Neuronal stem cell (in vitro differentiated cells): ENCODE measurements around the gene PRICKLE1.

Experiments
- DNase-seq: peaks from one replicate; pipeline ENCODE4 v3.0.0-alpha.2; 2013; ENCODE audit warnings: low spot score
- H2AFZ ChIP-seq: one replicate; pipeline ENCODE4 v1.6.1; 2013; ENCODE audit warnings: mild to moderate bottlenecking, low read length, inconsistent platforms
- H2AK5ac ChIP-seq: 2 replicates; pipeline ENCODE4 v1.6.1; 2013; ENCODE audit warnings: low read depth, mild to moderate bottlenecking, inconsistent platforms, low read length, moderate library complexity, mixed read lengths
- H2BK120ac ChIP-seq: 2 replicates; pipeline ENCODE4 v1.6.1; 2013; ENCODE audit warnings: low read depth, mild to moderate bottlenecking, inconsistent platforms, low read length, moderate library complexity, mixed read lengths
- H2BK12ac ChIP-seq: one replicate; pipeline ENCODE4 v1.6.1; 2013; ENCODE audit warnings: low read length, inconsistent platforms
- H2BK15ac ChIP-seq: 2 replicates; pipeline ENCODE4 v1.6.1; 2013; ENCODE audit warnings: mild to moderate bottlenecking, low read length, inconsistent platforms, mixed read lengths
- H2BK5ac ChIP-seq: one replicate; pipeline ENCODE4 v1.6.1; 2013; ENCODE audit warnings: inconsistent platforms, mild to moderate bottlenecking, low read length, moderate library complexity
- H3K14ac ChIP-seq: one replicate; pipeline ENCODE4 v1.6.1; 2013; ENCODE audit warnings: low read length, inconsistent platforms
- H3K18ac ChIP-seq: 2 replicates; pipeline ENCODE4 v1.6.1; 2013; ENCODE audit warnings: low read length, inconsistent platforms
- H3K23ac ChIP-seq: 2 replicates; pipeline ENCODE4 v1.6.1; 2013; ENCODE audit warnings: low read depth, mild to moderate bottlenecking, mixed read lengths, low read length, inconsistent platforms; ENCODE audit not compliant: poor library complexity
- H3K27ac ChIP-seq: replicated peaks from 3 replicates; pipeline ENCODE4 v1.5.1; 2013; ENCODE audit warnings: low read length, inconsistent platforms
- H3K27me3 ChIP-seq, 3 experiments: 2 replicates each; pipeline ENCODE4 v1.6.1; 2013; ENCODE audit warnings: low read length in 3 of 3, mild to moderate bottlenecking in 2 of 3, inconsistent platforms in 1 of 3, low read depth in 1 of 3, mixed read lengths in 1 of 3, moderate library complexity in 1 of 3; ENCODE audit not compliant: control insufficient read depth in 3 of 3, insufficient read depth in 3 of 3
- H3K36me3 ChIP-seq, 2 donors: replicated peaks in 1 of 2; 2 replicates each; pipeline ENCODE4 v1.6.1; 2013; ENCODE audit warnings: low read length in 2 of 2; ENCODE audit not compliant: control insufficient read depth in 2 of 2, insufficient read depth in 2 of 2
- H3K4ac ChIP-seq: 2 replicates; pipeline ENCODE4 v1.6.1; 2013; ENCODE audit warnings: inconsistent platforms, mild to moderate bottlenecking, low read length, moderate library complexity
- H3K4me1 ChIP-seq, 2 donors: 1 replicate in 1 of 2; 2 replicates in 1 of 2; pipeline ENCODE4 v1.6.1; 2013; ENCODE audit warnings: low read length in 2 of 2, low read depth in 1 of 2; ENCODE audit not compliant: control insufficient read depth in 2 of 2, insufficient read depth in 1 of 2
- H3K4me2 ChIP-seq: one replicate; pipeline ENCODE4 v1.6.1; 2013; ENCODE audit warnings: mild to moderate bottlenecking, low read length, inconsistent platforms; ENCODE audit not compliant: insufficient read depth, poor library complexity, severe bottlenecking
- H3K4me3 ChIP-seq, 2 donors: 2 replicates each; pipeline ENCODE4 v1.5.1; 2013; ENCODE audit warnings: low read length in 2 of 2, mild to moderate bottlenecking in 2 of 2, inconsistent platforms in 1 of 2, moderate library complexity in 1 of 2
- H3K79me1 ChIP-seq: one replicate; pipeline ENCODE4 v1.6.1; 2013; ENCODE audit warnings: low read depth, mild to moderate bottlenecking, inconsistent platforms, low read length, moderate library complexity
- H3K9ac ChIP-seq: one replicate; pipeline ENCODE4 v1.6.1; 2013; ENCODE audit warnings: mild to moderate bottlenecking, low read depth, low read length, inconsistent platforms; ENCODE audit not compliant: poor library complexity
- H3K9me3 ChIP-seq, 2 donors: replicated peaks in 1 of 2; 2 replicates each; pipeline versions ENCODE3 to v1.6.1; 2013; ENCODE audit warnings: low read length in 2 of 2, mild to moderate bottlenecking in 2 of 2, inconsistent platforms in 1 of 2, low read depth in 1 of 2, mixed read lengths in 1 of 2, moderate library complexity in 1 of 2; ENCODE audit not compliant: control insufficient read depth in 2 of 2, insufficient read depth in 1 of 2
- H4K8ac ChIP-seq: one replicate; pipeline ENCODE4 v1.6.1; 2013; ENCODE audit warnings: low read depth, mild to moderate bottlenecking, inconsistent platforms, low read length, moderate library complexity
- H4K91ac ChIP-seq: one replicate; pipeline ENCODE4 v1.6.1; 2013; ENCODE audit warnings: low read length, low read depth, mild to moderate bottlenecking, inconsistent platforms; ENCODE audit not compliant: poor library complexity
- WGBS, 2 donors: extraction: QIAGEN DNeasy Blood & Tissue Kit; methylation state at CpG; one replicate each; pipeline ENCODE4 v1.1.7; 2013; ENCODE audit warnings: missing lambda C conversion rate in 2 of 2, mixed read lengths in 1 of 2; ENCODE audit not compliant: insufficient read length in 2 of 2, insufficient replicate concordance in 1 of 2; ENCODE audit errors: extremely low coverage in 2 of 2; 5-methylcytosine and 5-hydroxymethylcytosine counted together

Gene PRICKLE1

GRCh38 chr12:42568952-42569915, 20.3 kb downstream of the PRICKLE1 start:
- Histone ChIP-seq H2AFZ (no peak overlapping the region), H3K27me3 (no peaks in the 10 kb centered on the region), H3K9me3 (no peaks in the 10 kb centered on the region), H2AK5ac (no peak overlapping the region), H3K36me3 (no peaks in the 10 kb centered on the region), H3K14ac (no peak overlapping the region), H2BK120ac (no peak overlapping the region), H3K79me1 (no peaks in the 10 kb centered on the region), H3K9ac (no peak overlapping the region), H3K4me2 (no peak overlapping the region), H4K8ac (no peak overlapping the region), H3K4ac (no peak overlapping the region), H2BK12ac (no peak overlapping the region), H4K91ac (no peak overlapping the region), H3K4me3 (no peak overlapping the region), H2BK15ac (no peak overlapping the region), H3K18ac (no peak overlapping the region), H3K4me1 (peaks cover under 1 to 2% of the 10 kb centered on the region in 2 donors), H3K27ac (no peak overlapping the region), H3K23ac (no peak overlapping the region), H2BK5ac (no peak overlapping the region)
- no CpG with 5 or more reads among the region's 6 CpGs for WGBS, 2 donors
- DNase-seq, result peak; percentile 15

GRCh38 chr12:42565633-42566032, 23.9 kb downstream of the PRICKLE1 start:
- Histone ChIP-seq H3K4me2 (no peak overlapping the region), H3K4ac (no peak overlapping the region), H4K8ac (no peak overlapping the region), H2AFZ (peak overlapping the region; percentile 31), H3K9ac (no peak overlapping the region), H2BK12ac (no peak overlapping the region), H3K9me3 (no peaks in the 10 kb centered on the region), H2BK120ac (no peak overlapping the region), H3K79me1 (no peaks in the 10 kb centered on the region), H3K27ac (no peak overlapping the region), H4K91ac (no peak overlapping the region), H3K4me1 (no peaks in the 10 kb centered on the region), H2BK5ac (no peak overlapping the region), H3K27me3 (no peaks in the 10 kb centered on the region), H3K14ac (no peak overlapping the region), H3K36me3 (no peaks in the 10 kb centered on the region), H2BK15ac (no peak overlapping the region), H3K23ac (no peak overlapping the region), H3K4me3 (no peak overlapping the region), H3K18ac (no peak overlapping the region), H2AK5ac (no peak overlapping the region)
- no CpG with 5 or more reads among the region's 5 CpGs for WGBS, 2 donors
- DNase-seq, result no peak

DNA sequence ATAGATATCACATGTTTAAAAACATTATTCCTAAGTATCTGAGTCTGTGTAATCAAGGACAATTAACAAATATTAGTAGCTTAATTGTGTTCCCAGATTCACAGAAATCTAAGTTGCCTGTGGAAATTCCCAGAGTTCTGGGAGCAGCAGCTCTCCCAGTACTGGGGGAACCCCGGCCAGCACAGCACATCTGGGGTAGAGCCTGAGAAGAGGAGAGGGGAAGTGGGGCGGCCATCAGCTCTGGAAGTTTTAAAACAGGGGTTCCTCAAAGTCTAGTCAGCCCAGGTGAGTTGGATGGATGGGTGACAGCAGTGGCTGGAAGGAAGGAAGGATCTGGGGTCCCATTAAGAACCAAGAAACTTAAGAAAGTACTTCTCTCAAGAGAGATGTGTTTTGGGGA, 24.6 kb downstream of the PRICKLE1 start:
- Histone ChIP-seq H3K4ac (no peak overlapping the region), H3K23ac (no peak overlapping the region), H4K91ac (no peak overlapping the region), H3K79me1 (no peaks in the 10 kb centered on the region), H2BK120ac (no peak overlapping the region), H3K36me3 (no peaks in the 10 kb centered on the region), H3K14ac (no peak overlapping the region), H3K4me3 (no peak overlapping the region), H2AK5ac (no peak overlapping the region), H3K9ac (no peak overlapping the region), H2BK15ac (no peak overlapping the region), H3K27ac (no peak overlapping the region), H2BK5ac (no peak overlapping the region), H3K4me1 (no peaks in the 10 kb centered on the region), H2BK12ac (no peak overlapping the region), H3K18ac (no peak overlapping the region), H3K9me3 (no peaks in the 10 kb centered on the region), H3K4me2 (no peak overlapping the region), H2AFZ (no peak overlapping the region), H4K8ac (no peak overlapping the region), H3K27me3 (no peaks in the 10 kb centered on the region)
- no peak for DNase-seq
- no CpG with 5 or more reads among the region's 2 CpGs for WGBS, 2 donors

- H3K4me3 ChIP-seq, result no peak overlapping the region
- no peak overlapping the region for H2AK5ac ChIP-seq
- no peak overlapping the region for H2AFZ ChIP-seq
- no peaks in the 10 kb centered on the region for H3K36me3 ChIP-seq
- H3K14ac ChIP-seq, result no peak overlapping the region
- no peak overlapping the region for H2BK120ac ChIP-seq
- H2BK15ac ChIP-seq, result no peak overlapping the region
- H3K4ac ChIP-seq, result no peak overlapping the region
- no peak overlapping the region for H2BK12ac ChIP-seq
- no peak for DNase-seq
- H3K9ac ChIP-seq, result no peak overlapping the region
- H3K18ac ChIP-seq, result no peak overlapping the region
- H3K4me1 ChIP-seq, result no peaks in the 10 kb centered on the region
- no peaks in the 10 kb centered on the region for H3K79me1 ChIP-seq
- H4K91ac ChIP-seq, result no peak overlapping the region
- no peak overlapping the region for H3K4me2 ChIP-seq
- H3K27me3 ChIP-seq, result no peaks in the 10 kb centered on the region
- no peak overlapping the region for H3K23ac ChIP-seq
- no peak overlapping the region for H3K27ac ChIP-seq
- no CpG with 5 or more reads among the region's 3 CpGs for WGBS, 2 donors
- H3K9me3 ChIP-seq, result no peaks in the 10 kb centered on the region
- H2BK5ac ChIP-seq, result no peak overlapping the region
- H4K8ac ChIP-seq, result no peak overlapping the region
Observed at GRCh38 chr12:42564556-42564955, 25.0 kb downstream of the PRICKLE1 start.
